Measurements from ENCODE around the gene INS. TPM values are rescaled to one million over a fixed set of nuclear protein-coding genes. Genes with fewer than 3 reads are reported as not detected.

INS gene
- total and polyA plus RNA-seq, 10 of the 15 experiments (the other 5 are each of a cell fraction or from before 2014, with no cell fraction given), result not detected

DNA sequence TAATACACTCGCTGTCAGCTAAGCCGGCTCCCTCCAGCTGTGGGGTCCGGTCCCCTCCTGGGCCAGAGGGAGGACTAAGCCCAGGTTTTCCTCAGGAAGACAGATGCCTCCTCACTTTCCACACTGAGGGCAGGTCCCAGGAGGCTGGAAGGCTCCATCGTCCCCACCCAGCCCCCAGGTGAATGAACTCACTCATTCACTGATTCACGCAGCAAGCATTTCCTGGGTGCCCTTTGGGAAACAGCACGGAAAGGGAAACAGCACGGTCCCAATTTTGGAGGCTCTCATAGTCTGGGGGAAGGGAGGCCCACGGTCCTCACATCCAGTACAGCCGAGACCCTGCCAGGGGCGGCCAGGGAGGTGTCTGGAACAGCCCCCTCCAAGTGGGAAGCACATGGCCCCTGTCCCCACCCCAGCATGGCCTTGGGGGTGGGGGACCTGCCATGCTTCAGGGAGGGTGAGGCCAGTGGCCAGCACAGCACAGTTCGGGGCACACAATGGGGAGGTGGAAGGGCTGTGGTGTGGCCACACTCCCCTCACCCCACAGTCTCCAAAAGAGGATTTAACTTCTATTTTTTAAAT lies 19.9 kb upstream of the INS start:
- Histone ChIP-seq H3K79me2 (ENCODE audit: control insufficient read depth, insufficient read depth, low read length) (no peaks in the 10 kb centered on the region), H3K4me3 (no peak overlapping the region), H3K4me1 (ENCODE audit: control insufficient read depth, insufficient read depth, low read length) (no peaks in the 10 kb centered on the region), H3K27ac (ENCODE audit: control insufficient read depth, insufficient read depth) (no peak overlapping the region), H4K20me1 (ENCODE audit: control insufficient read depth, insufficient read depth) (no peaks in the 10 kb centered on the region), H2AFZ (ENCODE audit: control insufficient read depth, low read depth, low read length) (no peak overlapping the region), H3K9me3 (replicated peaks; ENCODE audit: control insufficient read depth, insufficient read depth, low read length) (no peaks in the 10 kb centered on the region), H3K27me3 (replicated peaks in 1 of 2; ENCODE audit: control insufficient read depth in 2 of 2, insufficient read depth in 2 of 2, low read length in 1 of 2) (no peaks in the 10 kb centered on the region; a peak in 1 of 4 replicates), H3K36me3 (ENCODE audit: control insufficient read depth in 2 of 2, insufficient read depth in 2 of 2, low read length in 1 of 2) (no peaks in the 10 kb centered on the region), H3K4me2 (ENCODE audit: control insufficient read depth, insufficient read depth) (no peak overlapping the region), H3K9ac (ENCODE audit: control insufficient read depth, insufficient read depth, low read length) (no peak overlapping the region)
- no TSS peak for BruUV-seq (replicated peaks)
- ChIA-PET SMC1A (ENCODE audit: uncharacterized antibody, unreplicated experiment) (no interaction called here), POLR2A (no interaction called here), CTCF (no interaction called here), RAD21 (ENCODE audit: unreplicated experiment) (no interaction called here)
- WGBS (ENCODE audit: insufficient coverage, insufficient replicate concordance, low lambda C conversion rate, missing lambda C conversion rate), result 19% methylated on average over 11 of the region's 11 CpGs
- DNase-seq (ENCODE audit: low read depth, low spot score), result no peak
- FAIRE-seq, result no peak
- intact Hi-C loops (cut with micrococcal nuclease; ENCODE audit: unreplicated experiment), result no loop called here
- no peak for ATAC-seq
- in situ Hi-C loops (cut with MboI), result no loop called here
- TF ChIP-seq, protein P1, sequence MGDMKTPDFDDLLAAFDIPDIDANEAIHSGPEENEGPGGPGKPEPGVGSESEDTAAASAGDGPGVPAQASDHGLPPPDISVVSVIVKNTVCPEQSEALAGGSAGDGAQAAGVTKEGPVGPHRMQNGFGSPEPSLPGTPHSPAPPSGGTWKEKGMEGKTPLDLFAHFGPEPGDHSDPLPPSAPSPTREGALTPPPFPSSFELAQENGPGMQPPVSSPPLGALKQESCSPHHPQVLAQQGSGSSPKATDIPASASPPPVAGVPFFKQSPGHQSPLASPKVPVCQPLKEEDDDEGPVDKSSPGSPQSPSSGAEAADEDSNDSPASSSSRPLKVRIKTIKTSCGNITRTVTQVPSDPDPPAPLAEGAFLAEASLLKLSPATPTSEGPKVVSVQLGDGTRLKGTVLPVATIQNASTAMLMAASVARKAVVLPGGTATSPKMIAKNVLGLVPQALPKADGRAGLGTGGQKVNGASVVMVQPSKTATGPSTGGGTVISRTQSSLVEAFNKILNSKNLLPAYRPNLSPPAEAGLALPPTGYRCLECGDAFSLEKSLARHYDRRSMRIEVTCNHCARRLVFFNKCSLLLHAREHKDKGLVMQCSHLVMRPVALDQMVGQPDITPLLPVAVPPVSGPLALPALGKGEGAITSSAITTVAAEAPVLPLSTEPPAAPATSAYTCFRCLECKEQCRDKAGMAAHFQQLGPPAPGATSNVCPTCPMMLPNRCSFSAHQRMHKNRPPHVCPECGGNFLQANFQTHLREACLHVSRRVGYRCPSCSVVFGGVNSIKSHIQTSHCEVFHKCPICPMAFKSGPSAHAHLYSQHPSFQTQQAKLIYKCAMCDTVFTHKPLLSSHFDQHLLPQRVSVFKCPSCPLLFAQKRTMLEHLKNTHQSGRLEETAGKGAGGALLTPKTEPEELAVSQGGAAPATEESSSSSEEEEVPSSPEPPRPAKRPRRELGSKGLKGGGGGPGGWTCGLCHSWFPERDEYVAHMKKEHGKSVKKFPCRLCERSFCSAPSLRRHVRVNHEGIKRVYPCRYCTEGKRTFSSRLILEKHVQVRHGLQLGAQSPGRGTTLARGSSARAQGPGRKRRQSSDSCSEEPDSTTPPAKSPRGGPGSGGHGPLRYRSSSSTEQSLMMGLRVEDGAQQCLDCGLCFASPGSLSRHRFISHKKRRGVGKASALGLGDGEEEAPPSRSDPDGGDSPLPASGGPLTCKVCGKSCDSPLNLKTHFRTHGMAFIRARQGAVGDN (IDR thresholded peaks at IDR 0.05), result no peak
- TF ChIP-seq TAF1 (IDR thresholded peaks at IDR 0.05; ENCODE audit: borderline replicate concordance, low read depth, low read length) (no peak), SRF (IDR thresholded peaks at IDR 0.05; ENCODE audit: low read depth in 2 of 2, low read length in 2 of 2) (no peak), NR2F1 (conservative IDR thresholded peaks at IDR 0.05) (no peak), POLR2AphosphoS5 (IDR thresholded peaks at IDR 0.05; ENCODE audit: low read length) (no peak), CEBPB (IDR thresholded peaks at IDR 0.05; ENCODE audit: borderline replicate concordance in 1 of 2, low read depth in 2 of 2, low read length in 2 of 2) (no peak), ASH2L (IDR thresholded peaks at IDR 0.05; ENCODE audit: borderline replicate concordance, low read depth) (no peak), NR2C2 (IDR thresholded peaks at IDR 0.05; ENCODE audit: borderline replicate concordance, control insufficient read depth, insufficient read length, low read depth) (no peak), ZNF274 (IDR thresholded peaks at IDR 0.05; ENCODE audit: insufficient read depth, insufficient read length) (no peak), POU2F2 (IDR thresholded peaks at IDR 0.05; ENCODE audit: borderline replicate concordance, low read depth, low read length) (no peak), TBL1XR1 (IDR thresholded peaks at IDR 0.05; ENCODE audit: low read depth, low read length) (no peak), ZNF384 (IDR thresholded peaks at IDR 0.05; ENCODE audit: borderline replicate concordance, low read depth, low read length) (no peak)
- TF ChIP-seq, protein P2, sequence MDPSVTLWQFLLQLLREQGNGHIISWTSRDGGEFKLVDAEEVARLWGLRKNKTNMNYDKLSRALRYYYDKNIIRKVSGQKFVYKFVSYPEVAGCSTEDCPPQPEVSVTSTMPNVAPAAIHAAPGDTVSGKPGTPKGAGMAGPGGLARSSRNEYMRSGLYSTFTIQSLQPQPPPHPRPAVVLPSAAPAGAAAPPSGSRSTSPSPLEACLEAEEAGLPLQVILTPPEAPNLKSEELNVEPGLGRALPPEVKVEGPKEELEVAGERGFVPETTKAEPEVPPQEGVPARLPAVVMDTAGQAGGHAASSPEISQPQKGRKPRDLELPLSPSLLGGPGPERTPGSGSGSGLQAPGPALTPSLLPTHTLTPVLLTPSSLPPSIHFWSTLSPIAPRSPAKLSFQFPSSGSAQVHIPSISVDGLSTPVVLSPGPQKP (IDR thresholded peaks at IDR 0.05; ENCODE audit: low read depth, low read length), result no peak
- TF ChIP-seq, protein P3, sequence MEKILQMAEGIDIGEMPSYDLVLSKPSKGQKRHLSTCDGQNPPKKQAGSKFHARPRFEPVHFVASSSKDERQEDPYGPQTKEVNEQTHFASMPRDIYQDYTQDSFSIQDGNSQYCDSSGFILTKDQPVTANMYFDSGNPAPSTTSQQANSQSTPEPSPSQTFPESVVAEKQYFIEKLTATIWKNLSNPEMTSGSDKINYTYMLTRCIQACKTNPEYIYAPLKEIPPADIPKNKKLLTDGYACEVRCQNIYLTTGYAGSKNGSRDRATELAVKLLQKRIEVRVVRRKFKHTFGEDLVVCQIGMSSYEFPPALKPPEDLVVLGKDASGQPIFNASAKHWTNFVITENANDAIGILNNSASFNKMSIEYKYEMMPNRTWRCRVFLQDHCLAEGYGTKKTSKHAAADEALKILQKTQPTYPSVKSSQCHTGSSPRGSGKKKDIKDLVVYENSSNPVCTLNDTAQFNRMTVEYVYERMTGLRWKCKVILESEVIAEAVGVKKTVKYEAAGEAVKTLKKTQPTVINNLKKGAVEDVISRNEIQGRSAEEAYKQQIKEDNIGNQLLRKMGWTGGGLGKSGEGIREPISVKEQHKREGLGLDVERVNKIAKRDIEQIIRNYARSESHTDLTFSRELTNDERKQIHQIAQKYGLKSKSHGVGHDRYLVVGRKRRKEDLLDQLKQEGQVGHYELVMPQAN (conservative IDR thresholded peaks at IDR 0.05), result no peak
